SK-N-MC (cell line): ENCODE data around the gene CHAF1B.

Experiments
- EZH2 ChIP-seq: fragments of 200-600 bp; sonication (generic); IDR thresholded peaks from one replicate; pipeline ENCODE4 v1.6.1; 2017; ENCODE audit warnings: antibody characterized with exemption
- FOXP2 ChIP-seq: optimal IDR thresholded peaks from 2 replicates; pipeline ENCODE3; 2011; ENCODE audit warnings: mild to moderate bottlenecking, moderate library complexity; ENCODE audit not compliant: insufficient read depth; ENCODE audit errors: extremely low read length, control extremely low read depth
- POLR2AphosphoS5 ChIP-seq: IDR thresholded peaks from 2 replicates; pipeline ENCODE4 v1.6.1; 2012; ENCODE audit warnings: mild to moderate bottlenecking, low read depth, low read length, borderline replicate concordance

DNA sequence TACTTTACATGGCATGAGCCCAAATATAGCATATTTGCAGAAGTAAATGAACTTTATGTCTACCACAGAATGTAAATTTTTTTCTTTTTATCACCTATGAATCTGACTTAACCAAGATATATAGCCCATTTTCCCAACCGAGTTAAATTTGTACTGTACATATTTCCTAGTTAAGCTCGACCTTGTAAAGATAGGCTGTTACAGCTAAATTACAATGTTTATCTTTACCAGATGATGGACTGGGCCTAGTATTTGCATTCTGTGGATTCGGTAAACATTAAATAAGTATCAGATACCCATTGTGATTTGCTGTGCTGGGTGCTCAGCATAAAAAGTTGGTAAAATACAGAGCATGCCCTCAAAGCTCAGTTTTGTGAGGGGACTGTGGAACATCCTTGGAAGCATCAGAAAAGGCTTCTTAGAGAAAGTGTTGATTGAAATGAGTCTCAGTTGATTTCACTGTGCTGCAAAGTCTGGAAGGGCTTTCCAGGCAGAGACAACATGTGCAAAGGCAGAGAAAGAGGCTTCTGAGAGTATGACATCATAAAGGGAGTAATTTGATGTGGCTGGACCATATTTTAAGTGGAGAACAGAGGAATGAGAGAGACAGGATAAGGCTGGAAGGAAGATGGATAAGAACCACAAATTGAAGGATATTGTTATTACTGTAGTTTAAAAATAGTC, 37.8 kb upstream of the CHAF1B start:
- no peak for TF ChIP-seq EZH2
- no peak for TF ChIP-seq POLR2AphosphoS5
- TF ChIP-seq FOXP2 = no peak
